Bronchial epithelial cell (primary cell): Measurements from ENCODE around the gene PEPD. TPM values are rescaled to one million over a fixed set of nuclear protein-coding genes. Genes with fewer than 3 reads are reported as not detected.

Experiments
- DNase-seq: peaks from one replicate; pipeline ENCODE4 v3.0.0-alpha.2; 2010; ENCODE audit warnings: low read depth
- FAIRE-seq: peaks from 2 replicates; lab custom pipeline; 2011; peaks lifted over from hg19 to GRCh38; lab: Jason Lieb, UNC
- H3K27me3 ChIP-seq: 2 replicates; pipeline ENCODE4 v1.5.1; 2011; ENCODE audit warnings: low read length; ENCODE audit not compliant: control insufficient read depth, insufficient read depth
- H3K36me3 ChIP-seq: 2 replicates; pipeline ENCODE4 v1.5.1; 2011; ENCODE audit warnings: low read length; ENCODE audit not compliant: control insufficient read depth, insufficient read depth
- H3K4me3 ChIP-seq: 2 replicates; pipeline ENCODE4 v1.5.1; 2011; ENCODE audit warnings: mild to moderate bottlenecking, low read depth, low read length, control low read depth
- CTCF ChIP-seq: IDR thresholded peaks from 2 replicates; pipeline ENCODE4 v1.5.1; 2011; ENCODE audit warnings: mild to moderate bottlenecking, moderate library complexity, low read length, control low read depth, inconsistent platforms; ENCODE audit not compliant: insufficient read depth, severe bottlenecking
- total RNA-seq: library from RNA; depleted of rRNA; stranded (reverse); fragments of >200 nt; gene quantifications from 2 replicates; pipeline ENCODE4 v1.2.1, GENCODE V29; 2014

The PEPD gene
- total RNA-seq, 1 donor from 2014 or later: 35.8 TPM

GRCh38 chr19:33443638-33444561, 77.7 kb downstream of the PEPD start:
- FAIRE-seq: peak; percentile 77
- no peak for TF ChIP-seq CTCF
- H3K27me3 ChIP-seq: no peaks in the 10 kb centered on the region
- H3K36me3 ChIP-seq: no peaks in the 10 kb centered on the region
- DNase-seq: no peak
- no peak overlapping the region for H3K4me3 ChIP-seq

GRCh38 chr19:33442706-33443105, 78.9 kb downstream of the PEPD start:
- Histone ChIP-seq H3K36me3 (no peaks in the 10 kb centered on the region), H3K4me3 (no peak overlapping the region), H3K27me3 (no peaks in the 10 kb centered on the region)
- DNase-seq: no peak
- no peak for FAIRE-seq
- TF ChIP-seq CTCF: no peak

GRCh38 chr19:33441828-33442227, 79.8 kb downstream of the PEPD start:
- TF ChIP-seq CTCF: no peak
- Histone ChIP-seq H3K4me3 (no peak overlapping the region), H3K36me3 (no peaks in the 10 kb centered on the region), H3K27me3 (no peaks in the 10 kb centered on the region)
- no peak for DNase-seq
- FAIRE-seq: no peak

- Histone ChIP-seq H3K36me3 (no peaks in the 10 kb centered on the region), H3K27me3 (no peaks in the 10 kb centered on the region), H3K4me3 (no peak overlapping the region)
- TF ChIP-seq CTCF: no peak
- DNase-seq: no peak
- no peak for FAIRE-seq
Observed at GRCh38 chr19:33441277-33441699, 80.3 kb downstream of the PEPD start.

GRCh38 chr19:33440682-33441081, 80.9 kb downstream of the PEPD start:
- Histone ChIP-seq H3K27me3 (no peaks in the 10 kb centered on the region), H3K36me3 (no peaks in the 10 kb centered on the region), H3K4me3 (no peak overlapping the region)
- FAIRE-seq (no peak), DNase-seq (no peak)
- TF ChIP-seq CTCF: no peak
